HG03135 (cell line): ENCODE data around the gene DYNC1H1.
"Not testable (repeated sequence)": the region's sequence is repeated elsewhere in the genome, so short reads cannot be mapped to it uniquely, and the experiment has no call there.

ENCODE experiments used
- ATAC-seq: cut with Tn5 transposase; IDR thresholded peaks from one replicate; pipeline ENCODE4 v1.9.1; 2021; ENCODE audit warnings: mild to moderate bottlenecking, moderate library complexity; ENCODE audit not compliant: unreplicated experiment

Gene DYNC1H1

GRCh38 chr14:101963052-101963451 lies 1.3 kb upstream of the DYNC1H1 start:
- ATAC-seq: no peak

GRCh38 chr14:101963656-101964296 lies 597 bp upstream of the DYNC1H1 start:
- no peak for ATAC-seq

GRCh38 chr14:101965181-101965544 lies 790 bp downstream of the DYNC1H1 start:
- peak; percentile 34 for ATAC-seq

- ATAC-seq: no peak
Measured at GRCh38 chr14:101965770-101966722, 1.7 kb downstream of the DYNC1H1 start.

- no peak for ATAC-seq
Measured at GRCh38 chr14:101966742-101967141, 2.4 kb downstream of the DYNC1H1 start.

GRCh38 chr14:101968186-101968585 lies 3.8 kb downstream of the DYNC1H1 start:
- ATAC-seq: no peak

GRCh38 chr14:101969481-101969880 lies 5.1 kb downstream of the DYNC1H1 start:
- no peak for ATAC-seq

- no peak for ATAC-seq
Measured at GRCh38 chr14:101970830-101971400, 6.5 kb downstream of the DYNC1H1 start.

GRCh38 chr14:101971458-101971857 lies 7.1 kb downstream of the DYNC1H1 start:
- ATAC-seq: not testable (repeated sequence)

- ATAC-seq: no peak
Measured at GRCh38 chr14:101972126-101972866, 7.9 kb downstream of the DYNC1H1 start.

GRCh38 chr14:101973356-101973755 lies 9.0 kb downstream of the DYNC1H1 start:
- ATAC-seq: no peak

- ATAC-seq: no peak
Measured at GRCh38 chr14:101975231-101975630, 10.9 kb downstream of the DYNC1H1 start.

- no peak for ATAC-seq
Measured at GRCh38 chr14:101977311-101978071, 13.1 kb downstream of the DYNC1H1 start.

GRCh38 chr14:101979666-101980065 lies 15.3 kb downstream of the DYNC1H1 start:
- no peak for ATAC-seq

GRCh38 chr14:101980251-101980650 lies 15.9 kb downstream of the DYNC1H1 start:
- ATAC-seq: no peak

GRCh38 chr14:101980700-101981099 lies 16.3 kb downstream of the DYNC1H1 start:
- ATAC-seq: peak; percentile 81

- ATAC-seq: no peak
Measured at GRCh38 chr14:101982621-101983020, 18.2 kb downstream of the DYNC1H1 start.

GRCh38 chr14:101984831-101985230 lies 20.5 kb downstream of the DYNC1H1 start:
- not testable (repeated sequence) for ATAC-seq

GRCh38 chr14:101985957-101986356 lies 21.6 kb downstream of the DYNC1H1 start:
- no peak for ATAC-seq

GRCh38 chr14:101986953-101987352 lies 22.6 kb downstream of the DYNC1H1 start:
- ATAC-seq: no peak
